ENCODE results near the gene NUDC. TPM values are rescaled to one million over a fixed set of nuclear protein-coding genes. Genes with fewer than 3 reads are reported as not detected.

NUDC gene
- total and polyA plus RNA-seq, 4 experiments from 2014 or later: 42.0 to 98.2 (median 63.3) TPM

DNA sequence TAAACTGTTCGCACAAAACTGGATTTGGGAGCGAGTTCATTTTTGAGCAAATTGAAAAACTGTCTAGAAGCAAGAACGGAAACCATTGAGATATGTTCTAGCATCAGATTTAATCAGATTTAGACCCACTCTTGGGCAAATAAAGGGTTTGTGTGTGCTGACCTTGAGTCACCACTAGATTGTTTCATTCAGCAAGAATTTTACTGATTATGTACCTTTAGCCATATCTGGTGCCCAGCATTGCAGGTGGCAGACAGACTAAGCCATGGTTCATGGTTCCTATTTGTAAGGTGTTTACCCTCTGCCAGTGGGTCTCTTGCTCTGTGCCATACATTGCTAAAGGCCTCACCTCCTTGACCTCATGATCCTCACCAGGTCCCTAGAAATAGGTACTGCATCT lies 1.4 kb downstream of the NUDC start:
- Histone ChIP-seq H3K9me3 (ENCODE audit: control insufficient read depth in 1 of 2, low read length in 2 of 2) (no peaks in the 10 kb centered on the region), H3K4me1 (ENCODE audit: insufficient read depth, low read length) (peaks cover 24% of the 10 kb centered on the region), H3K36me3 (ENCODE audit: insufficient read depth, low read length) (peaks cover 17% of the 10 kb centered on the region), H3K27me3 (ENCODE audit: insufficient read depth, low read length) (no peaks in the 10 kb centered on the region), H3K27ac (ENCODE audit: low read depth, low read length) (peak overlapping the region; percentile 82), H3K4me3 (ENCODE audit: low read length in 2 of 2) (peak overlapping the region in 1 of 2 donors; percentile 19)
- Mint-ChIP-seq H3K4me1 (peaks cover 26 to 51% (median 34%) of the 10 kb centered on the region in 4 donors), H3K27me3 (no peaks in the 10 kb centered on the region), H3K9me3 (no peaks in the 10 kb centered on the region), H3K36me3 (peaks cover 7 to 28% of the 10 kb centered on the region in 2 donors), H3K4me3 (peak overlapping the region; percentile 87 to 99 (median 96)), H3K27ac (peak overlapping the region; percentile 45 to 99 (median 97))
- ChIA-PET CTCF (ENCODE audit: partially characterized antibody) (no interaction called here), POLR2A (ENCODE audit: partially characterized antibody) (interaction anchor here (1.1 to 2.7 kb wide), 3 partner anchors 22 to 58 kb away, joined by 4 to 22 read pairs (median 4); partner anchors contain the start of gene GPATCH3)
- no peak for DNase-seq
- intact Hi-C loops (cut with micrococcal nuclease): no loop called here

DNA sequence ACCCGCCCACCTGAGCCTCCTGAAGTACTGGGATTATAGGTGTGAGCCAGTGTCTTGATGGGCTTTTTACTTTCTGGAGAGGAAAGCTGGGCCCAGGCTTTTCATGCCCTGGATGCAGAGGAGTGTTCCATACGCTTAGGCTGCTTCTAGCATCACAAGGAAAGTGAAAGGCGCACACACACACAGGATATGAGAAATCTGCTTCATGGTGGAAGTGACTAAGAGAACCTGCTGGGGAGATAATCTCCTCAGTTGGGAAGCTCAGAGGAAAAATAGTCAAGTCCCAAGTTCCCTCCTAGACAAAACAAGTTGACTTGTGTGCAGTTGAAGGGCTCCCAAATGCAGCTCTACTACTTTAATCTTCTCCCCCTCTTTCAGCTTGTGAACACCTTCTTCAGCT lies 2.2 kb downstream of the NUDC start:
- Mint-ChIP-seq H3K27ac (peak overlapping the region in 3 of 7 donors; percentile 31 to 91 (median 79)), H3K4me1 (peaks cover 26 to 51% (median 34%) of the 10 kb centered on the region in 4 donors), H3K9me3 (no peaks in the 10 kb centered on the region), H3K4me3 (peak overlapping the region in 3 of 8 donors; percentile 92 to 97 (median 96)), H3K36me3 (peaks cover 15 to 36% of the 10 kb centered on the region in 2 donors), H3K27me3 (no peaks in the 10 kb centered on the region)
- Histone ChIP-seq H3K9me3 (ENCODE audit: control insufficient read depth in 1 of 2, low read length in 2 of 2) (no peaks in the 10 kb centered on the region), H3K27me3 (ENCODE audit: insufficient read depth, low read length) (no peaks in the 10 kb centered on the region), H3K36me3 (ENCODE audit: insufficient read depth, low read length) (peaks cover 21% of the 10 kb centered on the region), H3K4me3 (ENCODE audit: low read length in 2 of 2) (no peak overlapping the region), H3K27ac (ENCODE audit: low read depth, low read length) (no peak overlapping the region), H3K4me1 (ENCODE audit: insufficient read depth, low read length) (peaks cover 24% of the 10 kb centered on the region)
- ChIA-PET POLR2A (ENCODE audit: partially characterized antibody) (interaction anchor here (1.0 to 1.4 kb wide), 2 partner anchors 17 to 23 kb away, joined by 3 to 4 read pairs; no protein-coding TSS in a partner anchor), CTCF (ENCODE audit: partially characterized antibody) (no interaction called here)
- intact Hi-C loops (cut with micrococcal nuclease): no loop called here
- no peak for DNase-seq

DNA sequence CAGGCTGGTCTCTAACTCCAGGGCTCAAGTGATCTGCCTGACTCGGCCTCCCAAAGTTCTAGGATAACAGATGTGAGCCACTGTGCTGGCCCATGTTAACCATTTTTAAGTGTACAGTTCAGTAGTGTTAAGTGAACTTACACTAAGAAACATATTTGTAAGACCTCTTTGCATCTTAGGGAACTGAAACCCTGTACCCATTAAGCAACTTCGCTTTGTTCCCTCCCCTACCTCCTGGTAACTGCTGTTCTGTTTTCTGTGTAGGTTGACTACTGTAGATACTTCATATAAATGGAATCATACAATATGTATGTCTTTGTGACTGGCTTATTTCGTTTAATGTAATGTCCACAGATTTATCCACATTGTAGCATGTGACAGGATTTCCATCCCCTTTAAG lies 11.0 kb downstream of the NUDC start:
- H3K4me1 Mint-ChIP-seq: peaks cover 0 to 5% (median 2%) of the 10 kb centered on the region in 4 donors
- H3K9me3 Mint-ChIP-seq: no peaks in the 10 kb centered on the region
- peaks cover 29 to 51% of the 10 kb centered on the region in 2 donors for H3K36me3 Mint-ChIP-seq
- Histone ChIP-seq H3K27ac (ENCODE audit: low read depth, low read length) (no peak overlapping the region), H3K4me1 (ENCODE audit: insufficient read depth, low read length) (no peaks in the 10 kb centered on the region), H3K27me3 (ENCODE audit: insufficient read depth, low read length) (no peaks in the 10 kb centered on the region), H3K4me3 (ENCODE audit: low read length in 2 of 2) (no peak overlapping the region), H3K36me3 (ENCODE audit: insufficient read depth, low read length) (peaks cover 12% of the 10 kb centered on the region), H3K9me3 (ENCODE audit: control insufficient read depth in 1 of 2, low read length in 2 of 2) (no peaks in the 10 kb centered on the region)
- H3K27ac Mint-ChIP-seq: no peak overlapping the region
- CTCF ChIA-PET (ENCODE audit: partially characterized antibody): no interaction called here
- POLR2A ChIA-PET (ENCODE audit: partially characterized antibody): no interaction called here
- no peaks in the 10 kb centered on the region for H3K27me3 Mint-ChIP-seq
- no peak for DNase-seq
- no peak overlapping the region for H3K4me3 Mint-ChIP-seq
- intact Hi-C loops (cut with micrococcal nuclease): no loop called here

DNA sequence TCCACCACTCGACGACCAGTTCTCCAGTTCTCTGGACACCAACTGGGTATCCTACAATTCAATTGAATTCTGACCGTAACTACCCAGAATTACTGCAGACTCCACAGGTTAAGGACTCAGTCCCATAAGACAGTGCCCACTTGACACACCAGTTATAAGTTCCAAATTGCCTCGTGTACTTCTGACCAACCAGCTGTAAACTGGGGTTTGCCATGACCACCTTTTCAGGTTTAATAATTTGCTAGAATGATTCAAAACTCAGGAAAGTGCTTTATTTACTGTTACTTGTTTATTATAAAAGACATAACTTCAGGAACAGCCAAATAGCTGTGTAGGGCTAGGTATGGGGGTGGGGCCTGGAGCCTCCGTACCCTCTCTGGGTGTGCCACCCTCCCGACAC lies 15.3 kb downstream of the NUDC start:
- Histone ChIP-seq H3K4me3 (ENCODE audit: low read length in 2 of 2) (no peak overlapping the region), H3K27ac (ENCODE audit: low read depth, low read length) (no peak overlapping the region), H3K4me1 (ENCODE audit: insufficient read depth, low read length) (no peaks in the 10 kb centered on the region), H3K9me3 (ENCODE audit: control insufficient read depth in 1 of 2, low read length in 2 of 2) (no peaks in the 10 kb centered on the region), H3K27me3 (ENCODE audit: insufficient read depth, low read length) (no peaks in the 10 kb centered on the region), H3K36me3 (ENCODE audit: insufficient read depth, low read length) (peaks cover 12% of the 10 kb centered on the region)
- POLR2A ChIA-PET (ENCODE audit: partially characterized antibody): no interaction called here
- H3K27me3 Mint-ChIP-seq: no peaks in the 10 kb centered on the region
- peaks cover 0 to 10% (median 5%) of the 10 kb centered on the region in 4 donors for H3K4me1 Mint-ChIP-seq
- peaks cover 18 to 45% of the 10 kb centered on the region in 2 donors for H3K36me3 Mint-ChIP-seq
- intact Hi-C loops (cut with micrococcal nuclease): no loop called here
- peak overlapping the region in 1 of 8 donors; percentile 38 for H3K4me3 Mint-ChIP-seq
- H3K9me3 Mint-ChIP-seq: no peaks in the 10 kb centered on the region
- no peak overlapping the region for H3K27ac Mint-ChIP-seq
- CTCF ChIA-PET (ENCODE audit: partially characterized antibody): no interaction called here
- DNase-seq: no peak

DNA sequence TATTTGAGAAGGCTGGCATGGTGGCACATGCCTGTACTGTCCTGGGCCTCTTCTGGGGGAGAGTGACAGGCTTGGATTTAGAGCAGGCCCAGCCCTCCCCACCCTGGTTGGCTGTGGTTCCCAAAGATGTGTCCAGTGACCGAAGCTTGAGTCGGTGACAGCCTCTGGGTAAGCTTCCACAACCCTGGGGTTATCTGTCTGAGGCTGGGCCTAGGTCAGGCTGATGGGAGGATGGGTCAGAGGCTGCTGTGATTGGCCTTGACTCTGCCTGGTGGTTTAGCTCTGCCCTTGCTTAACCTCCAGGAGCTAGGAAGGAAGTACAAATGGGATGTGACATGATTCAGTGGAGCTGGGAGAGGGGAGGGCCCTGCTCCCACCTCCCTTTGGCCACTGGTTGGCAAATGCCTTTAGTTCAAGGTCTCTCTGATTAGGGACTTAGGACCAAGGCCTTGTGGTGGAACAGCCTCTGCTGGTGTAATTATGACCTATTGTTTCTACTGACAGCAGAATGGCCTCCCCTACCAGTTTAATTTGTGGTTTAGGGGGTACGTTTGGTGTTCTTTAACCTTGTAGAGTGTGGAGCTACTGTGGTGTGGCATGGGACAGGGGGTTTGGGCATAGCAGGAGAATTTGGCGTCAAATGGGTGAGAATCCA lies 16.6 kb downstream of the NUDC start:
- Mint-ChIP-seq H3K36me3 (peaks cover 20 to 47% of the 10 kb centered on the region in 2 donors), H3K4me1 (peaks cover 0 to 10% (median 2%) of the 10 kb centered on the region in 4 donors), H3K9me3 (no peaks in the 10 kb centered on the region), H3K27me3 (no peaks in the 10 kb centered on the region), H3K4me3 (no peak overlapping the region), H3K27ac (peak overlapping the region in 1 of 7 donors; percentile 73)
- POLR2A ChIA-PET (ENCODE audit: partially characterized antibody): no interaction called here
- H3K4me3 ChIP-seq (ENCODE audit: low read length in 2 of 2): no peak overlapping the region
- intact Hi-C loops (cut with micrococcal nuclease): no loop called here
- CTCF ChIA-PET (ENCODE audit: partially characterized antibody): interaction anchor here (0.9 kb wide), 1 partner anchor 22 kb away, joined by 3 read pairs; the partner anchor contains the start of gene KDF1
- no peaks in the 10 kb centered on the region for H3K27me3 ChIP-seq (ENCODE audit: insufficient read depth, low read length)
- peaks cover 25% of the 10 kb centered on the region for H3K36me3 ChIP-seq (ENCODE audit: insufficient read depth, low read length)
- no peak for DNase-seq
- H3K27ac ChIP-seq (ENCODE audit: low read depth, low read length): no peak overlapping the region
- no peaks in the 10 kb centered on the region for H3K9me3 ChIP-seq (ENCODE audit: control insufficient read depth in 1 of 2, low read length in 2 of 2)
- no peaks in the 10 kb centered on the region for H3K4me1 ChIP-seq (ENCODE audit: insufficient read depth, low read length)

DNA sequence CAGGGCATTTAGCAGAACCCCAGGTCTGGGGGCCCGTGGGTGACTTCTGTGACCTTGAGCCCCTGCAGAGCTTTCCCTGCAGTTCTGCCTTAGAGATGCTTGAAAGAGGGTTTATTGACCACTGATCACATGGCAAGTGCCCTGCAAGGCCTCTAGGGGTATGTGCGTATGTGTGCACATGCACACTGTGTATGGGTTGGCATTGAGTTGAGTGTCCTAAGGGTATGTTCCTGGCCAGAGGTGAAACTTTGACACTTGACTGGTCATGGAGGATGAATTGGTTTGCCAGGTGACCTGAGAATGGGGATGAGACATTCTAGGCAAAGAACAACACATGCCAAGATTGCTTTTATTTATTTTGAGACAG lies 17.1 kb downstream of the NUDC start:
- CTCF ChIA-PET (ENCODE audit: partially characterized antibody): interaction anchor here (0.9 kb wide), 1 partner anchor 22 kb away, joined by 3 read pairs; the partner anchor contains the start of gene KDF1
- peaks cover 22 to 48% of the 10 kb centered on the region in 2 donors for H3K36me3 Mint-ChIP-seq

DNA sequence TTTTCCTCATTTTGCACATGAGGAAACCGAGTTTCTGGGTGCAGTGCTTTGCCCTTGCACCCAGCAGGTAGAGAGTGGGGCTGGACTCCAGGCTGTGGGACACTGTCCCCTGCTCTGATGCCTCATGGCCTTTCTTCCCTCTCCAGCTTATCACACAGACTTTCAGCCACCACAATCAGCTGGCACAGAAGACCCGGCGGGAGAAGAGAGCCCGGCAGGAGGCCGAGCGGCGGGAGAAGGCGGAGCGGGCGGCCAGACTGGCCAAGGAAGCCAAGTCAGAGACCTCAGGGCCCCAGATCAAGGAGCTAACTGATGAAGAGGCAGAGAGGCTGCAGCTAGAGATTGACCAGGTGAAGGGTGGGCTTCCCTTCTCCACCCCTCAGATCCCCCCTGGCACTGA lies 19.8 kb downstream of the NUDC start:
- ChIA-PET CTCF (ENCODE audit: partially characterized antibody) (no interaction called here), POLR2A (ENCODE audit: partially characterized antibody) (interaction anchor here (1.0 kb wide), 1 partner anchor 17 kb away, joined by 3 read pairs; no protein-coding TSS in a partner anchor)
- Mint-ChIP-seq H3K4me1 (peaks cover 0 to 10% (median 1%) of the 10 kb centered on the region in 4 donors), H3K27me3 (no peaks in the 10 kb centered on the region), H3K27ac (no peak overlapping the region), H3K9me3 (no peaks in the 10 kb centered on the region), H3K36me3 (peaks cover 25 to 50% of the 10 kb centered on the region in 2 donors), H3K4me3 (no peak overlapping the region)
- H3K4me1 ChIP-seq (ENCODE audit: insufficient read depth, low read length): no peaks in the 10 kb centered on the region
- no peaks in the 10 kb centered on the region for H3K9me3 ChIP-seq (ENCODE audit: control insufficient read depth in 1 of 2, low read length in 2 of 2)
- no peak overlapping the region for H3K27ac ChIP-seq (ENCODE audit: low read depth, low read length)
- intact Hi-C loops (cut with micrococcal nuclease): no loop called here
- no peak overlapping the region for H3K4me3 ChIP-seq (ENCODE audit: low read length in 2 of 2)
- peaks cover 41% of the 10 kb centered on the region for H3K36me3 ChIP-seq (ENCODE audit: insufficient read depth, low read length)
- DNase-seq: no peak
- H3K27me3 ChIP-seq (ENCODE audit: insufficient read depth, low read length): no peaks in the 10 kb centered on the region

More for the DNA sequence above, 17.1 kb downstream of the NUDC start:
- H3K9me3 ChIP-seq (ENCODE audit: control insufficient read depth in 1 of 2, low read length in 2 of 2): no peaks in the 10 kb centered on the region
- peaks cover 0 to 10% (median 1%) of the 10 kb centered on the region in 4 donors for H3K4me1 Mint-ChIP-seq
- peak overlapping the region in 1 of 7 donors; percentile 53 for H3K27ac Mint-ChIP-seq
- no peak overlapping the region for H3K4me3 Mint-ChIP-seq
- intact Hi-C loops (cut with micrococcal nuclease): no loop called here
- H3K4me3 ChIP-seq (ENCODE audit: low read length in 2 of 2): no peak overlapping the region
- H3K4me1 ChIP-seq (ENCODE audit: insufficient read depth, low read length): no peaks in the 10 kb centered on the region
- POLR2A ChIA-PET (ENCODE audit: partially characterized antibody): no interaction called here
- peaks cover 30% of the 10 kb centered on the region for H3K36me3 ChIP-seq (ENCODE audit: insufficient read depth, low read length)
- no peaks in the 10 kb centered on the region for H3K27me3 Mint-ChIP-seq
- DNase-seq: no peak
- H3K27me3 ChIP-seq (ENCODE audit: insufficient read depth, low read length): no peaks in the 10 kb centered on the region
- H3K9me3 Mint-ChIP-seq: no peaks in the 10 kb centered on the region
- no peak overlapping the region for H3K27ac ChIP-seq (ENCODE audit: low read depth, low read length)
